Measurements from ENCODE around the gene NR3C2.
"Not testable (repeated sequence)": the region's sequence is repeated elsewhere in the genome, so short reads cannot be mapped to it uniquely, and the experiment has no call there.

DNA sequence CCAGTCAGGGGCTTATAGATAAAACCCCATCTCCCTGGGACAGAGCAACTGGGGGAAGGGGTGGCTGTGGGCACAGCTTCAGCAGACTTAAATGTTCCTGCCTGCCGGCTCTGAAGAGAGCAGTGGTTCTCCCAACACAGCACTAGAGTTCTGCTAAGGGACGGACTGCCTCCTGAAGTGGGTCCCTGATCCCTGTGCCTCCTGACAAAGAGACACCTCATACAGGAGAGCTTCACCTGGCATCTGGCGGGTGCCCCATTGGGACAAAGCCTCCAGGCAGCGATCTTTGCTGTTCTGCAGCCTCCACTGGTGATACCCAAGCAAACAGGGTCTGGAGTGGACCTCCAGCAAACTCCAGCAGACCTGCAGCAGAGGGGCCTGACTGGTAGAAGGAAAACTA, 359.1 kb downstream of the NR3C2 start:
- TF ChIP-seq POLR2A (IDR thresholded peaks at IDR 0.05; ENCODE audit: low read depth, low read length); POLR2AphosphoS5 (IDR thresholded peaks at IDR 0.05; ENCODE audit: low read depth, low read length); PAX5 (IDR thresholded peaks at IDR 0.05; ENCODE audit: insufficient read depth, low read length, severe bottlenecking); POU2F2 (IDR thresholded peaks at IDR 0.05; ENCODE audit: low read depth, low read length); SPI1 (IDR thresholded peaks at IDR 0.05; ENCODE audit: low read depth, low read length): not testable (repeated sequence)
